Neutrophil (primary cell): Measurements from ENCODE around the gene MALL.

Experiments used
- H3K27ac ChIP-seq: fragments of 200-600 bp; sonication (generic); 2 replicates; pipeline ENCODE4 v1.5.1; 2016; ENCODE audit warnings: mild to moderate bottlenecking, moderate library complexity
- H3K27me3 ChIP-seq: fragments of 200-600 bp; sonication (generic); 2 replicates; pipeline ENCODE4 v1.6.0; 2016; ENCODE audit warnings: mild to moderate bottlenecking
- H3K36me3 ChIP-seq: fragments of 200-600 bp; sonication (generic); 2 replicates; pipeline ENCODE4 v1.5.1; 2017
- H3K4me1 ChIP-seq, 2 experiments: fragments of 200-600 bp in 1 of 2; sonication (generic) in 1 of 2; 1 replicate in 1 of 2; 2 replicates in 1 of 2; pipeline versions ENCODE4 v1.5.1 to v1.6.1; 2013 to 2016; ENCODE audit warnings: low read depth in 1 of 2, low read length in 1 of 2, mild to moderate bottlenecking in 1 of 2, moderate library complexity in 1 of 2; ENCODE audit not compliant: control insufficient read depth in 1 of 2, insufficient read depth in 1 of 2
- H3K4me3 ChIP-seq, 2 experiments: fragments of 200-600 bp in 1 of 2; sonication (generic) in 1 of 2; 1 replicate in 1 of 2; 2 replicates in 1 of 2; pipeline ENCODE4 v1.5.1; 2013 to 2016; ENCODE audit warnings: low read depth in 1 of 2, low read length in 1 of 2, mild to moderate bottlenecking in 1 of 2, moderate library complexity in 1 of 2
- H3K9me3 ChIP-seq: fragments of 200-600 bp; sonication (generic); 2 replicates; pipeline ENCODE4 v1.5.1; 2016
- CTCF ChIP-seq: fragments of 200-600 bp; sonication (generic); IDR thresholded peaks from 2 replicates; pipeline ENCODE4 v1.5.1; 2016; ENCODE audit warnings: antibody characterized with exemption

The MALL gene

GRCh38 chr2:110134025-110134424, 18.4 kb upstream of the MALL start:
- no peak overlapping the region for H3K4me3 ChIP-seq
- H3K27ac ChIP-seq = no peak overlapping the region
- H3K4me1 ChIP-seq = no peaks in the 10 kb centered on the region
- no peaks in the 10 kb centered on the region for H3K36me3 ChIP-seq
- H3K27me3 ChIP-seq = no peaks in the 10 kb centered on the region
- H3K9me3 ChIP-seq = no peaks in the 10 kb centered on the region
- TF ChIP-seq CTCF = no peak

GRCh38 chr2:110131166-110131565, 15.5 kb upstream of the MALL start:
- H3K4me3 ChIP-seq = no peak overlapping the region
- no peaks in the 10 kb centered on the region for H3K9me3 ChIP-seq
- H3K27ac ChIP-seq = no peak overlapping the region
- H3K4me1 ChIP-seq = no peaks in the 10 kb centered on the region
- H3K27me3 ChIP-seq = no peaks in the 10 kb centered on the region
- TF ChIP-seq CTCF = no peak
- no peaks in the 10 kb centered on the region for H3K36me3 ChIP-seq

- no peak overlapping the region for H3K27ac ChIP-seq
- no peak overlapping the region for H3K4me3 ChIP-seq
- H3K27me3 ChIP-seq = no peaks in the 10 kb centered on the region
- no peaks in the 10 kb centered on the region for H3K36me3 ChIP-seq
- TF ChIP-seq CTCF = no peak
- no peaks in the 10 kb centered on the region for H3K9me3 ChIP-seq
- H3K4me1 ChIP-seq = no peaks in the 10 kb centered on the region
Observed at GRCh38 chr2:110130757-110131156, 15.1 kb upstream of the MALL start.

GRCh38 chr2:110126906-110127305, 11.3 kb upstream of the MALL start:
- no peaks in the 10 kb centered on the region for H3K27me3 ChIP-seq
- H3K36me3 ChIP-seq = no peaks in the 10 kb centered on the region
- H3K9me3 ChIP-seq = no peaks in the 10 kb centered on the region
- no peak overlapping the region for H3K27ac ChIP-seq
- TF ChIP-seq CTCF = no peak
- no peaks in the 10 kb centered on the region for H3K4me1 ChIP-seq
- H3K4me3 ChIP-seq = no peak overlapping the region

- H3K9me3 ChIP-seq = no peaks in the 10 kb centered on the region
- H3K4me1 ChIP-seq = no peaks in the 10 kb centered on the region
- TF ChIP-seq CTCF = no peak
- H3K36me3 ChIP-seq = no peaks in the 10 kb centered on the region
- no peak overlapping the region for H3K27ac ChIP-seq
- no peak overlapping the region for H3K4me3 ChIP-seq
- H3K27me3 ChIP-seq = no peaks in the 10 kb centered on the region
Observed at GRCh38 chr2:110126086-110126773, 10.6 kb upstream of the MALL start.
